ENCODE data around the gene FXYD5. TPM values are rescaled to one million over a fixed set of nuclear protein-coding genes. Genes with fewer than 3 reads are reported as not detected.

Gene FXYD5
- total and polyA plus RNA-seq, 9 of the 15 experiments (the other 6 are each of a cell fraction or from before 2014, with no cell fraction given) = 104 to 537 (median 174) TPM

- no peak for TF ChIP-seq HDAC1 (IDR thresholded peaks at IDR 0.05)
- TF ChIP-seq ELF4 (CRISPR knock-in tag; IDR thresholded peaks at IDR 0.05) = no peak
- no peak for TF ChIP-seq MCM3 (IDR thresholded peaks at IDR 0.05)
- TF ChIP-seq CCNT2 (IDR thresholded peaks at IDR 0.05; ENCODE audit: borderline replicate concordance, extremely low read depth, insufficient read length, low read depth, low read length) = no peak
- TF ChIP-seq GTF3C2 (IDR thresholded peaks at IDR 0.05; ENCODE audit: borderline replicate concordance, extremely low read depth, insufficient read length) = no peak
These were observed 29.7 kb downstream of the FXYD5 start (continued) for GRCh38 chr19:35184267-35184666.

GRCh38 chr19:35184884-35185283 lies 30.3 kb downstream of the FXYD5 start:
- H3K27ac ChIP-seq (ENCODE audit: extremely low read depth, low read depth, low read length) = no peak overlapping the region
- no peaks in the 10 kb centered on the region for H4K20me1 ChIP-seq (replicated peaks; ENCODE audit: control insufficient read depth, insufficient read depth, low read length)
- no TSS peak for BruUV-seq (replicated peaks)
- in situ Hi-C loops (cut with MboI) = no loop called here
- POLR2A ChIA-PET = no interaction called here
- ATAC-seq = no peak
- intact Hi-C loops (cut with micrococcal nuclease) = no loop called here
- no peak for FAIRE-seq
- H3K27me3 ChIP-seq (ENCODE audit: control insufficient read depth in 2 of 2, insufficient read depth in 2 of 2, low read length in 2 of 2) = no peaks in the 10 kb centered on the region
- no peak overlapping the region for H3K9ac ChIP-seq (ENCODE audit: insufficient read depth in 1 of 2, low read depth in 2 of 2, low read length in 2 of 2)
- H3K79me2 ChIP-seq (ENCODE audit: control insufficient read depth, insufficient read depth, low read length) = no peaks in the 10 kb centered on the region
- H3K4me1 ChIP-seq (replicated peaks in 1 of 2; ENCODE audit: control insufficient read depth in 2 of 2, insufficient read depth in 2 of 2, low read length in 2 of 2) = peaks cover 2 to 6% of the 10 kb centered on the region in 2 experiments; a peak in 2 of 5 replicates
- DNase-seq (ENCODE audit: extremely low read depth in 1 of 4, low spot score in 3 of 4) = no peak
- no peaks in the 10 kb centered on the region for H3K36me3 ChIP-seq (ENCODE audit: control insufficient read depth, insufficient read depth, low read length)
- peak overlapping the region; percentile 10; the same call in 1 of the 2 replicates for H2AFZ ChIP-seq (ENCODE audit: low read depth, low read length)
- CTCF ChIA-PET (ENCODE audit: low intra/inter-chr PET ratio) = no interaction called here
- H3K9me1 ChIP-seq (ENCODE audit: control insufficient read depth, insufficient read depth, low read length) = no peaks in the 10 kb centered on the region
- 5% methylated on average over 2 of the region's 2 CpGs for WGBS (ENCODE audit: insufficient coverage, low coverage, missing lambda C conversion rate)
- H3K4me2 ChIP-seq (ENCODE audit: insufficient read depth, low read length) = no peak overlapping the region
- H3K4me3 ChIP-seq = no peak overlapping the region
- no peaks in the 10 kb centered on the region for H3K9me3 ChIP-seq (replicated peaks; ENCODE audit: control insufficient read depth, insufficient read depth, low read depth, low read length)
- TF ChIP-seq TFE3 (CRISPR knock-in tag; IDR thresholded peaks at IDR 0.05) (no peak), XRCC5 (IDR thresholded peaks at IDR 0.05; ENCODE audit: low read depth, low read length) (no peak), E2F1 (CRISPR knock-in tag; IDR thresholded peaks at IDR 0.05) (no peak)
